HG02981 (cell line): ENCODE measurements around the gene VPS4A.
A peak's percentile ranks its signal among the peaks of the same experiment; 100 is the strongest.
"Not testable (repeated sequence)": the region's sequence is repeated elsewhere in the genome, so short reads cannot be mapped to it uniquely, and the experiment has no call there.

Experiments used
- ATAC-seq: cut with Tn5 transposase; IDR thresholded peaks from one replicate; pipeline ENCODE4 v1.9.1; 2021; ENCODE audit warnings: mild to moderate bottlenecking, moderate library complexity; ENCODE audit not compliant: unreplicated experiment

VPS4A gene

DNA sequence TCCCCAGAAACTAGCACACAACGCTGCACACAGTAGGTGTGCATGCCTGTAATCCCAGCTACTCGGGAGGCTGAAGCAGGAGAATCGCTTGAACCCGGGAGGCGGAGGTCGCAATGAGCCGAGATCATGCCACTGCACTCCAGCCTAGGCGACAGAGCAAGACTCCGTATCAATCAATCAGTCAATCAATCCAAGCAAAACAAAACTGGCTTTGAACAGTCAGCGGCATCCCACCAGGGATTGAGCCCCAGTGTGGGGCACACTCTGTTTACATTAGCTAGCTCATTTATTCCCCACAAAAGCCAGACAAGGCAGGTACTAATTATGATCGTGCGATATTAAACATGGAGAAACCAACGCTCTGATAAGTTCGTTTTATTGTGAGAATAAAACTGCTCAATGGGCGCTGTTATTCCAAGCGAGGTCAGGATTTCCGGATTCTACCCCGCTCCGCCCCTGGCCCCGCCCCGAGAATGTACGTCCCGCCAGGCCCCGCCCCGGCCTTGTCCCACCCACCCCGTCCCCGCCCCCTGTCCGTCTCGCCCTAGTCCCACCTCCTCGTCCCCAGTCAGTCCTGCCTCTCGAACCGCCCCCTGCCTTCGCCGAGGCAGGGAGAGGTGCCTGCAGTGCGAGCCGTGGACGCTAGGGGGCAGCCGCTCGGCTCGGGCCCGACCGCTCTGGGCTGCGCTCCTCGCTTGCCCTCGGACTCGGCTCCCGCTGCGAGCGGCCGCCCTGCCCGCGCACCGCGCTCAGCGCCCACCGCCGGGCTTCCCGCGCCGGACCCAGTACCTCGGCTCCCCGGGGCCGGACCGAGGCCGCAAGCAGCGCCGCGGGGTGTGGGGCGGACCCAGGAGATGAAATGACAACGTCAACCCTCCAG is at the start of gene VPS4A:
VPS4A (plus strand) TSS at position 698 of the 880 bp plus-strand sequence; CDS start at position 860, 162 bp downstream.
- peak; percentile 91 for ATAC-seq

DNA sequence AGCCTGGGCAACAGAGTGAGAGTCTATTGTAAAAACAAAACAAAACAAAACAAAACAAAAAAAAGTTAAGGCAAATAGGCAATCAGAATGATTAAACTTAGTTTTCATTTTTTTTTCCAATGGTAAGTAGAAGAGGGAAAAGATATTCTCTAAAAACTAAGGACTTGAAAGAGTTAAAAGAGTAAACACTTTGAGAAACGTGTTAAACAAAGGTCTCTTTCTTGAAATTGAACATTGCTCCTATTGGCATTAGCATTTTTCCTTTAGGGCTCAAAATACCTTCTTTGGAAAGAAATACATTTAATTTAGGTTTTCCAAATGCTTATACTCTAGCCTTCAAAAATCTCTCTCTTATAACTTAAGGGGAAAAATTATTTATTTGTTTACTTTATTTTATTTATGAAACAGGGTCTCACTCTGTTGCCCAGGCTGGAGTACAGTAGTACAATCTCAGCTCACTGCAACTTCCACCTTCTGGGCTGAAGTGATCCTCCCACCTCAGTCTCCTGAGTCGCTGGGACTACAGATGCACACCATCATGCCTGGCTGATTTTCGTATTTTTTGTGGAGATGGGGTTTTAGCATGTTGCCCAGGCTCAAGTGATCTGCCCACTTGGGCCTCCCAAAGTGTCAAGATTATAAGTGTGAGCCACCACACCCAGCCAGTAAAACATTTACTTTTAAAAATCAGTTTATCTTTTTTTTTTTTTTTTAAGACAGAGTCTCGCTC is 44.7 kb upstream of the VPS4A start:
- no peak for ATAC-seq

DNA sequence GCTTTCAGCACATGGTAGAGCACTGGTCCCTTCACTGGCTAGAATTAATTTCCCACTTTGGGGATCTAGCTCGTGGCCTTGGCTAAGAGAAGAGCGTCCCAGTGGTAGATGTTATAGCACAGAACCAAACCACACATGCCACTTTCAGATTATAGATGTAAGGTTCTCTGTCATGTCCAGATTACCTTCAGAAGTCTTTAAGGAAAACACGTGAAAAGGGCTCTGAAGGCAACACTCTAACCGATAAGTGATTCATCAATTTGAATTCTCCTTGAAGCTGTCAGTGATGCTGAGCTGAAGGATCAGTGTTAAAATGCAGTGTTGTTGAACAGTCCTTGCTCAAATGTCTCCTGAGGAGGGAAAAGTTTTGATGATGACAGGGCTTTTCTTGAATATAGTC is 43.5 kb upstream of the VPS4A start:
- ATAC-seq, result no peak

- no peak for ATAC-seq
Measured at GRCh38 chr16:69270395-69270794, 40.8 kb upstream of the VPS4A start.

DNA sequence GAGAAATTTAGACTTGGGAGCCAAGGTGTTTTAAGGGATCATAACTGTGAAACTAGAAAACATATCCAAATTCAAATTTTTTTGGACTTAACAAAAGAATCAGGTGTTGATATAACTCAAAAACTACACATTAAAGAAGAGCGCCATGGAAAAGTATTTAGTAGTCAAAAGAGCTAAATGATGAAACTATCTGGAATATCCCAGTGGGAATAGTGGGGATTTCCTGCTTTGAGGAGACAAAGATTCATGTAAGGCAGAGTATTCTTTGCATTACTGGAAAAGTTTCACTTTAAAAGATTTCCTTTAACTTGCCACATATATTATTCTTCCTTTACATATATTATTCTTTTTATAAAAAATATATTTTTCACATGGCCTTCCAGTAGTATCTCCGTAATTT is 40.3 kb upstream of the VPS4A start:
- ATAC-seq, result no peak

- no peak for ATAC-seq
Measured at GRCh38 chr16:69273009-69273408, 38.1 kb upstream of the VPS4A start.

DNA sequence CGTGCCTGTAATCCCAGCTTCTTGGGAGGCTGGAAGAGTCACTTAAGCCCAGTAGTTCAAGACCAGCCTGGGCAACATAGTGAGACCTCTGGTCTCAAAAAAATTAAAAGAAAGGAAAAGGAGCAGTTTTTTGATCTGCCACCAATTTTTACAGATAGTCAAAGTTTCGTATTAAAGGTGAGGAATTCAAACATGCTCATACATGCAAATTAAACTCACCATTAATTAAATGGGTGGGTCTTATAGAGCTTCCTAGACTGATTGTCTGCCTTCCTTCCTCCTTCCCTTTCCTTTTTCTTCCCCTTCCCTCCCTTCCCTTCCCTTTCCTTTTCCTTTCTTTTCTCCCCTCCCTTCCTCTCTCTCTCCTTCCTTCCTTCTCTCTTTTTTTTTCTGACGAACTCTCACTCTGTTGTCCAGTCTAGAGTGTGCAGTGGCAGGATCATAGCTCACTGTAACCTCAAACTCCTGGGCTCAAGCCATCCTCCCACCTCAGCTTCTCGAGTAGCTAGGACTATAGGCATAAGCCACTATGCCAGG is 36.4 kb upstream of the VPS4A start:
- ATAC-seq, result no peak

GRCh38 chr16:69276148-69277115 is 34.7 kb upstream of the VPS4A start:
- ATAC-seq, result no peak

DNA sequence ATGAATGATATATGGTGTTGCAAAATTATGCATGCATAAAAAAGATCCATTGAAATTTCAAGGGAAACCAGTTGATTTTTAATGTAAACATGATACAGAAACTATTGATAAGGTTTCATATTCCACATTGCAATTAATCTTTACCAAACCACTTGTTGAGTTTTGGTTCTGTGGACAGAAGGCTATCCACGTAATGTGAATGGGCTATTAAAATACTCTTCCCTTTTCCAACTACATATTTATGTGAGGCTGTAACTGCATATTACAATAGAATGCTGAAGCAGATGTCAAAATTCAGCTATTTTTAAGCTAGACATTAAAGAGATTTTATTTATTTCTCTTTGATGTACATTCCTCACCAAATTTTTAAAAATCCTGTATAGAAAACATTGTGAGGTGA is 33.7 kb upstream of the VPS4A start:
- no peak for ATAC-seq

DNA sequence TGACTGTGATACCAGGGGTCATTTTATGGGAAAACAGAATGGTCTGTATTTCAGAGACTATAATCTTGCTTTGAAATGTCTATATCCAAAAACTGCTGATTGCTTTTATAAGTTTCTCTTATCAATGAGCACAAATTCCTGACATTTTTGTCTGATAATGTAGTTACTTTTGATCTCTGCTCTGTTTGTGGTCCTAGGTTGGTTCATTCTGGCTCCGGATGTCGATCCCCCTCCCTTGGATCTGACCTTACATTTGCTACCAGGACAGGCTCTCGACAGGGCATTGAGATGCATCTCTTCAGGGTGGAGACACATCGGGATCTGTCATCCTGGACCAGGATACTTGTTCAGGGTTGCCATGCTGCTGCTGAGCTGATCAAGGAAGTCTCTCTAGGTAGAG is 27.3 kb upstream of the VPS4A start:
- ATAC-seq, result no peak

- no peak for ATAC-seq
Measured at GRCh38 chr16:69285240-69285639, 25.9 kb upstream of the VPS4A start.

DNA sequence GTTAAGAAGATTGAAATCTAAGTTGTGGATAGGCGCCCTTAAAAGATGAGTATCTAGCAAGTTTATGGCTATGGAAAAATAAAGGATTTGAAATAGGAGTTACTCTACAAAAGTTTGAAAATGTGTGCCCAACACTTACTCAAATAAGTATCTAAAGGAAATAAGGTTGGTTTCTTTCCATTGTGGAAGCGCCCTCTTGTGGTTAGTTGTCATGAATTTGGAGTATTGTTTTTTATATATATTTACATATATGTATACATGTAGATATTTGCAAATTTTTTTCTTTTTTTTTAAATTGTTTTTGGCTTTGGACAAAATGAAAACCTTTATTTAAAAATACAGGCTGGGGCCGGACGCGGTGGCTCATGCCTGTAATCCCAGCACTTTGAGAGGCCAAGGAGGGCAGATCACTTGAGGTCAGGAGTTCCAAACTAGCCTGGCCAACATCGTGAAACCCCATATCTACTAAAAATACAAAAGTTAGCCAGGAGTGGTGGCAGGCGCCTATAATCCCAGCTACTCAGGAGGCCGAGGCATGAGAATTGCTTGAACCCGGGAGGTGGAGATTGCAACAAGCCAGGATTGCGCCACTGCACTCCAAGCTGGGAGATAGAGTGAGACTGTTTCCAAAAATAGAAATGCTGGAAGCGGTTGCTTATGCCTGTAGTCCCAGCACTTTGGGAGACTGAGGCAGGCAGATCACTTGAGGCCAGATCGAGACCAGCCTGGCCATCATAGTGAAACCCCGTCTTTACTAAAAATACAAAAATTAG is 24.0 kb upstream of the VPS4A start:
- no peak for ATAC-seq

GRCh38 chr16:69291657-69292056 is 19.5 kb upstream of the VPS4A start:
- not testable (repeated sequence) for ATAC-seq

DNA sequence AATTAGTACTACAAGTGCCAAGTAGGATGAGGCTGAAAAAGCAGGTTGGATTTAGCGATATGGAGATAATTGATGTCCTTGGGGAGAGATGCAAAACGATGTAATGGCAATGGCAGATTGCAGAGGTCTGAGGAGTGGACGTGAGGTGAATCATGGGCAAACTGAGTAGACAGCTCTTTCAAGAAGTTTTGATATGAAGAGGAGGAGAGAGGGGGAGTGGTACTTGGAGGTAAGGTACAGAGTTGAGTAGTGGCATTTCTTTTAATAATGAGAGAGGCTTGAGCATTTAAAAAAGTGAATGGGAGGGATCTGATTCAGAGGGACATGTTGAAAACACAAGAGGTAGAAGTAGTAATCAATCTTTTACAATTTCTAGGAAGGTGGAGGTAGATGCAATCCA is 17.7 kb upstream of the VPS4A start:
- no peak for ATAC-seq

DNA sequence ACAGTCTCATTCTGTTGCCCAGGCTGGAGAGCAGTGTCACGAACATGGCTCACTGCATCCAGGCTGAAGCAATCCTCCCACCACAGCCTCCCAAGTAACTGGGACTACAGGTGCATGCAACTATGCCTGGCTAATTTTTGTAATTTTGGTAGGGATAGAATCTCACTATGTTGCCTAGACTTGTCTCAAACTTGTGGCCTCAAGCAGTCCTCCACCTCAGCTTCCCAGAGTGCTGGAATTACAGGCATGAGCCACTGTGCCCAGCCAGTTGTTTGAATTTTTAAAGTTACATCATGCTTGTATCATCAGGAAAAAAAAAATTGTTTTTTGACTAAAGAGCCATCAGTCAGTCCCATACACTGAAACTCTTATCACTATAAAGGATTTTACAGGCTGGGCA is 17.1 kb upstream of the VPS4A start:
- ATAC-seq, result no peak

- ATAC-seq, result not testable (repeated sequence)
Measured at GRCh38 chr16:69296771-69297170, 14.4 kb upstream of the VPS4A start.

GRCh38 chr16:69298261-69298660 is 12.9 kb upstream of the VPS4A start:
- ATAC-seq, result no peak

- ATAC-seq, result no peak
Measured at GRCh38 chr16:69301187-69301586, 10.0 kb upstream of the VPS4A start.

DNA sequence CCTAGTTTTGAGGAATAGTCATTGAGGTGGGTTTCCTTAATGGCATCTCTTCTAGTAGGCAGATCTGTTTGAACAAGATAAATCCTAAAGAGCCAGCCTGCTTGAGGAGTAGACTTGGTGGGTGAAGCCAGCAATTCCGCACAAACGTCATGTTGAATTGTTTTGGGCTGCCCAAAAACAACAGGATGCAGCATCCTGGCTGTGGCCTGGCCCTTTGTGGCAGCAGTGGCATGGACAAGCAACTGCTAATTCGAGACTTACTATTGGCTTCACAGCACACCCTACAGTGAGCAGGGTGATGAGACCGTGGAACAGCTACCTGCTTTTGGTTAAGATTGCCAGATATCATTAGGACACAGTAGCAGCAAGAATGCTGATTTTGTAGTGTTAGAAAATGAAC is 9.3 kb upstream of the VPS4A start:
- no peak for ATAC-seq

DNA sequence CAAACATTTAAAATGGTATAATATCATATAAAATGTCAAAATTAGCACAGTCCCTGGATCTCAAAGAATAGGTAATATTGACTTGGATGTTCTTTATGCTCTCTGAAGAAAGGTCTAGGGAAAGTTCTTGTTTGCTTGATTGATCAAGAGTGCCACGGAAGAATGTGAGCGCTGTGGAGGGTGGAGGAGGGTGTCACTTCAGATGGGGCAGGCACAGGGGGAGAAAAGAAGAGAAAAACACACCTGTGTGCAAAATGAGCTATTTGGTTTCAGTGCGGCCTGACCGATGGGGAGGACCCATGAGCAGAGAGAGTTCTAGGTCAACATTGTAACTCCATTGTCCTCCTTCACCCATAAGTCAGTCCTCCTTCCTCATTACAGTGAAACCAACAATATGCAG is 8.8 kb upstream of the VPS4A start:
- no peak for ATAC-seq
